Fibroblast of lung (primary cell): ENCODE measurements around the gene OR1J2. TPM values are rescaled to one million over a fixed set of nuclear protein-coding genes. Genes with fewer than 3 reads are reported as not detected.
"Not testable (repeated sequence)": the region's sequence is repeated elsewhere in the genome, so short reads cannot be mapped to it uniquely, and the experiment has no call there.

Experiments used
- DNase-seq, 2 donors: peaks; one replicate each; pipeline versions ENCODE4 v3.0.0 to v3.0.0-alpha.2; 2010; ENCODE audit warnings: low read depth in 2 of 2
- H2AFZ ChIP-seq: 2 replicates; pipeline ENCODE4 v1.5.1; 2012; ENCODE audit warnings: low read length, control low read depth, inconsistent platforms
- H3K27ac ChIP-seq: 2 replicates; pipeline ENCODE4 v1.5.1; 2011; ENCODE audit warnings: low read length, control low read depth; ENCODE audit not compliant: insufficient read depth
- H3K27me3 ChIP-seq: 2 replicates; pipeline ENCODE4 v1.5.1; 2011; ENCODE audit warnings: mild to moderate bottlenecking, low read length; ENCODE audit not compliant: control insufficient read depth, insufficient read depth
- H3K36me3 ChIP-seq: 2 replicates; pipeline ENCODE4 v1.5.1; 2011; ENCODE audit warnings: low read length; ENCODE audit not compliant: control insufficient read depth, insufficient read depth
- H3K4me1 ChIP-seq: 2 replicates; pipeline ENCODE4 v1.5.1; 2011; ENCODE audit warnings: low read length; ENCODE audit not compliant: control insufficient read depth, insufficient read depth; ENCODE audit errors: extremely low read depth
- H3K4me2 ChIP-seq: 2 replicates; pipeline ENCODE4 v1.5.1; 2011; ENCODE audit warnings: low read length, control low read depth; ENCODE audit not compliant: insufficient read depth; ENCODE audit errors: extremely low read depth
- H3K4me3 ChIP-seq, 4 experiments: fragments of 200-600 bp in 1 of 4; sonication (generic) in 1 of 4; replicated peaks in 1 of 4; 2 replicates each; pipeline ENCODE4 v1.5.1; 2011 to 2016; ENCODE audit warnings: low read length in 4 of 4, low read depth in 3 of 4, mild to moderate bottlenecking in 3 of 4, control low read depth in 2 of 4, inconsistent platforms in 1 of 4, mixed read lengths in 1 of 4; ENCODE audit not compliant: insufficient read depth in 1 of 4; ENCODE audit errors: control extremely low read depth in 1 of 4
- H3K79me2 ChIP-seq: 2 replicates; pipeline ENCODE4 v1.5.1; 2012; ENCODE audit warnings: mild to moderate bottlenecking, low read length, inconsistent platforms; ENCODE audit not compliant: control insufficient read depth, insufficient read depth
- H3K9ac ChIP-seq: 2 replicates; pipeline ENCODE4 v1.5.1; 2011; ENCODE audit warnings: mild to moderate bottlenecking, low read length, control low read depth; ENCODE audit not compliant: insufficient read depth
- H3K9me3 ChIP-seq: 2 replicates; pipeline ENCODE4 v1.5.1; 2012; ENCODE audit warnings: low read depth, low read length; ENCODE audit not compliant: control insufficient read depth, insufficient read depth
- H4K20me1 ChIP-seq: 2 replicates; pipeline ENCODE4 v1.5.1; 2011; ENCODE audit warnings: low read length; ENCODE audit not compliant: control insufficient read depth, insufficient read depth; ENCODE audit errors: extremely low read depth
- EZH2 ChIP-seq: IDR thresholded peaks from 2 replicates; pipeline ENCODE4 v1.5.1; 2012; ENCODE audit warnings: low read length, control low read depth, mild to moderate bottlenecking; ENCODE audit errors: missing control alignments
- polyA plus RNA-seq, 2 donors: library from polyadenylated mRNA; depleted of rRNA in 1 of 2; stranded (reverse) in 1 of 2; unstranded in 1 of 2; fragments of >200 nt; gene quantifications; 2 replicates each; pipeline ENCODE4 v1.2.1, GENCODE V29; 2011 to 2012; ENCODE audit warnings: missing spikeins in 1 of 2
- total RNA-seq: library from RNA; depleted of rRNA; stranded (reverse); fragments of >200 nt; gene quantifications from 2 replicates; pipeline ENCODE4 v1.2.1, GENCODE V29; 2014
- TF ChIP-seq, protein P1 (sequence below), 2 donors: IDR thresholded peaks in 1 of 2; conservative IDR thresholded peaks in 1 of 2; 1 replicate in 1 of 2; 2 replicates in 1 of 2; pipeline ENCODE4 v1.5.1; 2011 to 2012; ENCODE audit warnings: low read length in 2 of 2, control low read depth in 1 of 2, inconsistent platforms in 1 of 2, low read depth in 1 of 2, mild to moderate bottlenecking in 1 of 2

The OR1J2 gene
- total and polyA plus RNA-seq, 2 donors (not counting 1 experiment from before 2014, with no cell fraction given): 0.23 to 0.33 TPM

DNA sequence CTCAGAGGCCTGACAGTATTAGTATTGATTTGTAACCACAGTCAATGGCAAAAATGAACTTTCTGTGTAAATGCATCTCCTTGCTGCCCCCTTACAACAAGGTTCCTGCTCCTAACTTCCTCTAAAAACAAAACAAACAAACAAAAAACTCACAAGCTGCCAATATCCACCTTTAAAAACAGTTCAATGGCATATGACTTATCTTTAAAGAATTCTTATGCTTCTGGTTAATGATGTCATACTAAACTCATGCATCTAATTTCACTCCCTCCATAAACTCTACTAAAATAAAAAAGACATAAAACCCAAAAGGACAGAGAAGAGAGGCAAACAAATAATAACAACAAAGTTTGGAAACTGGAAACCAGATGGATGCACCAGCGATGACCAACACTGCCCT, 25.5 kb downstream of the OR1J2 start:
- Histone ChIP-seq H3K36me3 (no peaks in the 10 kb centered on the region), H3K27me3 (no peaks in the 10 kb centered on the region)
- no peak for DNase-seq

DNA sequence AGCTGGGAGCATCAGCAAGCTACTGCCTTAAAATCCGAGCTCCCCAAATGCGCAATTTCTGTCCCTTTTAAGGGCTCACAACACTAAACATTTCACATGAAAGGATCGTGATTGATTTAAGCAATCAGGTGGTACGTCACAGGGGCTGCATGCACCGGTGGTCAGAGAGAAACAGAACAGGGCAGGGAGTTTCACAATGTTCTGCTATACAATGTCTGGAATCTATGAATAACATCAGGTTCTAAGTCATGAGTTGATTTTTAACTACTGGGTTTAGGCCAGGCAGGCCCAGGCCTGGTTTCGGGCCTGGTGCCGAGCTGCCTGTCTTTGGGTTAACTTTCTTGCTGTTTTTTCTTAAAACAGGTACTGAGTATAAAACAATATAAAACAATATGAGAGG, 26.5 kb downstream of the OR1J2 start:
- H4K20me1 ChIP-seq, H3K4me2 ChIP-seq: not testable (repeated sequence)

More for the DNA sequence above, 25.5 kb downstream of the OR1J2 start:
- Histone ChIP-seq H3K9me3 (no peaks in the 10 kb centered on the region), H4K20me1 (no peaks in the 10 kb centered on the region), H3K4me3 (no peak overlapping the region), H3K4me1 (no peaks in the 10 kb centered on the region), H3K27ac (no peak overlapping the region), H2AFZ (no peak overlapping the region), H3K9ac (no peak overlapping the region), H3K79me2 (no peaks in the 10 kb centered on the region), H3K4me2 (no peak overlapping the region)
- TF ChIP-seq EZH2: no peak
- TF ChIP-seq, protein P1, sequence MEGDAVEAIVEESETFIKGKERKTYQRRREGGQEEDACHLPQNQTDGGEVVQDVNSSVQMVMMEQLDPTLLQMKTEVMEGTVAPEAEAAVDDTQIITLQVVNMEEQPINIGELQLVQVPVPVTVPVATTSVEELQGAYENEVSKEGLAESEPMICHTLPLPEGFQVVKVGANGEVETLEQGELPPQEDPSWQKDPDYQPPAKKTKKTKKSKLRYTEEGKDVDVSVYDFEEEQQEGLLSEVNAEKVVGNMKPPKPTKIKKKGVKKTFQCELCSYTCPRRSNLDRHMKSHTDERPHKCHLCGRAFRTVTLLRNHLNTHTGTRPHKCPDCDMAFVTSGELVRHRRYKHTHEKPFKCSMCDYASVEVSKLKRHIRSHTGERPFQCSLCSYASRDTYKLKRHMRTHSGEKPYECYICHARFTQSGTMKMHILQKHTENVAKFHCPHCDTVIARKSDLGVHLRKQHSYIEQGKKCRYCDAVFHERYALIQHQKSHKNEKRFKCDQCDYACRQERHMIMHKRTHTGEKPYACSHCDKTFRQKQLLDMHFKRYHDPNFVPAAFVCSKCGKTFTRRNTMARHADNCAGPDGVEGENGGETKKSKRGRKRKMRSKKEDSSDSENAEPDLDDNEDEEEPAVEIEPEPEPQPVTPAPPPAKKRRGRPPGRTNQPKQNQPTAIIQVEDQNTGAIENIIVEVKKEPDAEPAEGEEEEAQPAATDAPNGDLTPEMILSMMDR (conservative IDR thresholded peaks at IDR 0.05 in 1 of 2, IDR thresholded peaks at IDR 0.05 in 1 of 2; ENCODE audit: low read depth in 1 of 2, low read length in 2 of 2): no peak

DNA sequence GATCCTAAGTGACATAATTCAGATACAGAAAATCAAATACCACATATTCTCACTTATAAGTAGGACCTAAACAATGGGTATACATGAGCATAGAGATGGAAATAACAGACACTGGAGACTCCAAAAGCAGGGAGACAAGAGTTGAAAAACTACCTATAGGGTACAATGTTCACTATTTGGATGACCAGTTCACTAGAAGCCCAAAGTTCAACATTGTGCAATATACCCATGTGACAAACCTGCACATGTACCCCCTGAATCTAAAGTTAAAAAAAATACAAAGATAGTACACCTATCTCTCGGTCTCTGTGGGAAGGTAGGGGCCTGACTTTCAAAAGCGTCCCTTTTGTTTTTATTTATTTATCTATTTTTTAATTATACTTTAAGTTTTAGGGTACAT, 28.2 kb downstream of the OR1J2 start:
- Histone ChIP-seq H2AFZ (no peak overlapping the region), H4K20me1 (no peaks in the 10 kb centered on the region), H3K79me2 (no peaks in the 10 kb centered on the region), H3K4me3 (no peak overlapping the region), H3K9ac (no peak overlapping the region), H3K27me3 (no peaks in the 10 kb centered on the region), H3K27ac (no peak overlapping the region), H3K4me2 (no peak overlapping the region), H3K9me3 (no peaks in the 10 kb centered on the region), H3K36me3 (no peaks in the 10 kb centered on the region), H3K4me1 (no peaks in the 10 kb centered on the region)
- DNase-seq: no peak
- TF ChIP-seq EZH2: no peak
- TF ChIP-seq, protein P1 (conservative IDR thresholded peaks at IDR 0.05 in 1 of 2, IDR thresholded peaks at IDR 0.05 in 1 of 2; ENCODE audit: low read depth in 1 of 2, low read length in 2 of 2): no peak

More for the DNA sequence above, 26.5 kb downstream of the OR1J2 start:
- H3K9me3 ChIP-seq, H3K27me3 ChIP-seq, H3K27ac ChIP-seq, H3K79me2 ChIP-seq, H2AFZ ChIP-seq, H3K36me3 ChIP-seq, H3K9ac ChIP-seq, H3K4me3 ChIP-seq, DNase-seq, H3K4me1 ChIP-seq: not testable (repeated sequence)
